ENCODE data around the gene PRKAB1. TPM values are rescaled to one million over a fixed set of nuclear protein-coding genes. Genes with fewer than 3 reads are reported as not detected.

Gene PRKAB1
- total and polyA plus RNA-seq, 9 of the 15 experiments (the other 6 are each of a cell fraction or from before 2014, with no cell fraction given), result 32.6 to 94.2 (median 63.8) TPM

DNA sequence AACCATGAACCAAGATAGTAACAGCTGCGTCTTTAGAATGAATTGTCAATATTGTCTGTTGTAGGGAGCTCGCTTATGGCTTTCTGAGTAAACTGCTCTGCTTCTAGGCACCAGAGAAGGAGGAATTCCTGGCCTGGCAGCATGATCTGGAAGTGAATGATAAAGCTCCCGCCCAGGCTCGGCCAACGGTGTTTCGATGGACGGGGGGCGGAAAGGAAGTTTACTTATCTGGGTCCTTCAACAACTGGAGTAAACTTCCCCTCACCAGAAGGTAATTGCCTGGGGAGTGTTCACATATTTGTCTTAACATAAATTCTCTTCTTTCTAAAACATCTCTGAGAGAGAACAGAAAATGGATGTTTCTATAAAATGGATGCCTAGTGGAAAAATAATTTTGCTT lies 4.3 kb downstream of the PRKAB1 start (continued):
- TF ChIP-seq CHCHD3 (CRISPR knock-in tag; IDR thresholded peaks at IDR 0.05) (no peak), MCM5 (IDR thresholded peaks at IDR 0.05; ENCODE audit: low read depth) (no peak), CREM (IDR thresholded peaks at IDR 0.05; ENCODE audit: low read depth) (0 out of 2 replicates have a peak, but pooled peaks have one; percentile 16), NCOA1 (IDR thresholded peaks at IDR 0.05; ENCODE audit: low read depth) (peak; percentile 38; the same call in 1 of the 2 replicates), YBX1 (IDR thresholded peaks at IDR 0.05) (no peak), CEBPB (tag; IDR thresholded peaks at IDR 0.05) (no peak), SOX6 (IDR thresholded peaks at IDR 0.05) (peak; percentile 57; the same call in 1 of the 2 replicates), ZNF79 (CRISPR knock-in tag; IDR thresholded peaks at IDR 0.05; ENCODE audit: low read depth) (no peak), TBL1XR1 (IDR thresholded peaks at IDR 0.05; ENCODE audit: low read length in 2 of 2) (peak in 1 of 2 experiments; percentile 32; a peak in 1 of 4 replicates), LEF1 (IDR thresholded peaks at IDR 0.05) (peak; percentile 48; the same call in 1 of the 2 replicates), EP400 (IDR thresholded peaks at IDR 0.05) (no peak), ZNF253 (CRISPR knock-in tag; conservative IDR thresholded peaks at IDR 0.05) (no peak)
- TF ChIP-seq, protein P1, sequence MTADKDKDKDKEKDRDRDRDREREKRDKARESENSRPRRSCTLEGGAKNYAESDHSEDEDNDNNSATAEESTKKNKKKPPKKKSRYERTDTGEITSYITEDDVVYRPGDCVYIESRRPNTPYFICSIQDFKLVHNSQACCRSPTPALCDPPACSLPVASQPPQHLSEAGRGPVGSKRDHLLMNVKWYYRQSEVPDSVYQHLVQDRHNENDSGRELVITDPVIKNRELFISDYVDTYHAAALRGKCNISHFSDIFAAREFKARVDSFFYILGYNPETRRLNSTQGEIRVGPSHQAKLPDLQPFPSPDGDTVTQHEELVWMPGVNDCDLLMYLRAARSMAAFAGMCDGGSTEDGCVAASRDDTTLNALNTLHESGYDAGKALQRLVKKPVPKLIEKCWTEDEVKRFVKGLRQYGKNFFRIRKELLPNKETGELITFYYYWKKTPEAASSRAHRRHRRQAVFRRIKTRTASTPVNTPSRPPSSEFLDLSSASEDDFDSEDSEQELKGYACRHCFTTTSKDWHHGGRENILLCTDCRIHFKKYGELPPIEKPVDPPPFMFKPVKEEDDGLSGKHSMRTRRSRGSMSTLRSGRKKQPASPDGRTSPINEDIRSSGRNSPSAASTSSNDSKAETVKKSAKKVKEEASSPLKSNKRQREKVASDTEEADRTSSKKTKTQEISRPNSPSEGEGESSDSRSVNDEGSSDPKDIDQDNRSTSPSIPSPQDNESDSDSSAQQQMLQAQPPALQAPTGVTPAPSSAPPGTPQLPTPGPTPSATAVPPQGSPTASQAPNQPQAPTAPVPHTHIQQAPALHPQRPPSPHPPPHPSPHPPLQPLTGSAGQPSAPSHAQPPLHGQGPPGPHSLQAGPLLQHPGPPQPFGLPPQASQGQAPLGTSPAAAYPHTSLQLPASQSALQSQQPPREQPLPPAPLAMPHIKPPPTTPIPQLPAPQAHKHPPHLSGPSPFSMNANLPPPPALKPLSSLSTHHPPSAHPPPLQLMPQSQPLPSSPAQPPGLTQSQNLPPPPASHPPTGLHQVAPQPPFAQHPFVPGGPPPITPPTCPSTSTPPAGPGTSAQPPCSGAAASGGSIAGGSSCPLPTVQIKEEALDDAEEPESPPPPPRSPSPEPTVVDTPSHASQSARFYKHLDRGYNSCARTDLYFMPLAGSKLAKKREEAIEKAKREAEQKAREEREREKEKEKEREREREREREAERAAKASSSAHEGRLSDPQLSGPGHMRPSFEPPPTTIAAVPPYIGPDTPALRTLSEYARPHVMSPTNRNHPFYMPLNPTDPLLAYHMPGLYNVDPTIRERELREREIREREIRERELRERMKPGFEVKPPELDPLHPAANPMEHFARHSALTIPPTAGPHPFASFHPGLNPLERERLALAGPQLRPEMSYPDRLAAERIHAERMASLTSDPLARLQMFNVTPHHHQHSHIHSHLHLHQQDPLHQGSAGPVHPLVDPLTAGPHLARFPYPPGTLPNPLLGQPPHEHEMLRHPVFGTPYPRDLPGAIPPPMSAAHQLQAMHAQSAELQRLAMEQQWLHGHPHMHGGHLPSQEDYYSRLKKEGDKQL (CRISPR knock-in tag; IDR thresholded peaks at IDR 0.05; ENCODE audit: borderline replicate concordance), result no peak
- TF ChIP-seq, protein P2, sequence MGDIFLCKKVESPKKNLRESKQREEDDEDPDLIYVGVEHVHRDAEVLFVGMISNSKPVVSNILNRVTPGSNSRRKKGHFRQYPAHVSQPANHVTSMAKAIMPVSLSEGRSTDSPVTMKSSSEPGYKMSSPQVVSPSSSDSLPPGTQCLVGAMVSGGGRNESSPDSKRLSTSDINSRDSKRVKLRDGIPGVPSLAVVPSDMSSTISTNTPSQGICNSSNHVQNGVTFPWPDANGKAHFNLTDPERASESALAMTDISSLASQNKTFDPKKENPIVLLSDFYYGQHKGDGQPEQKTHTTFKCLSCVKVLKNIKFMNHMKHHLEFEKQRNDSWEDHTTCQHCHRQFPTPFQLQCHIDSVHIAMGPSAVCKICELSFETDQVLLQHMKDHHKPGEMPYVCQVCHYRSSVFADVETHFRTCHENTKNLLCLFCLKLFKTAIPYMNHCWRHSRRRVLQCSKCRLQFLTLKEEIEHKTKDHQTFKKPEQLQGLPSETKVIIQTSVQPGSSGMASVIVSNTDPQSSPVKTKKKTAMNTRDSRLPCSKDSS (IDR thresholded peaks at IDR 0.05; ENCODE audit: low read depth, partially characterized antibody), result no peak
- TF ChIP-seq, protein P3, sequence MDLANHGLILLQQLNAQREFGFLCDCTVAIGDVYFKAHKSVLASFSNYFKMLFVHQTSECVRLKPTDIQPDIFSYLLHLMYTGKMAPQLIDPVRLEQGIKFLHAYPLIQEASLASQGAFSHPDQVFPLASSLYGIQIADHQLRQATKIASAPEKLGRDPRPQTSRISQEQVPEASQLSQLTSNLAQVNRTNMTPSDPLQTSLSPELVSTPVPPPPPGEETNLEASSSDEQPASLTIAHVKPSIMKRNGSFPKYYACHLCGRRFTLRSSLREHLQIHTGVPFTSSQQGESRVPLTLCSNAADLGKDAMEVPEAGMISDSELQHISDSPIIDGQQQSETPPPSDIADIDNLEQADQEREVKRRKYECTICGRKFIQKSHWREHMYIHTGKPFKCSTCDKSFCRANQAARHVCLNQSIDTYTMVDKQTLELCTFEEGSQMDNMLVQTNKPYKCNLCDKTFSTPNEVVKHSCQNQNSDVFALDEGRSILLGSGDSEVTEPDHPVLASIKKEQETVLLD (IDR thresholded peaks at IDR 0.05), result no peak
- TF ChIP-seq, protein P4, sequence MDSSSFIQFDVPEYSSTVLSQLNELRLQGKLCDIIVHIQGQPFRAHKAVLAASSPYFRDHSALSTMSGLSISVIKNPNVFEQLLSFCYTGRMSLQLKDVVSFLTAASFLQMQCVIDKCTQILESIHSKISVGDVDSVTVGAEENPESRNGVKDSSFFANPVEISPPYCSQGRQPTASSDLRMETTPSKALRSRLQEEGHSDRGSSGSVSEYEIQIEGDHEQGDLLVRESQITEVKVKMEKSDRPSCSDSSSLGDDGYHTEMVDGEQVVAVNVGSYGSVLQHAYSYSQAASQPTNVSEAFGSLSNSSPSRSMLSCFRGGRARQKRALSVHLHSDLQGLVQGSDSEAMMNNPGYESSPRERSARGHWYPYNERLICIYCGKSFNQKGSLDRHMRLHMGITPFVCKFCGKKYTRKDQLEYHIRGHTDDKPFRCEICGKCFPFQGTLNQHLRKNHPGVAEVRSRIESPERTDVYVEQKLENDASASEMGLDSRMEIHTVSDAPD (CRISPR knock-in tag; IDR thresholded peaks at IDR 0.05), result no peak
- TF ChIP-seq, protein P5, sequence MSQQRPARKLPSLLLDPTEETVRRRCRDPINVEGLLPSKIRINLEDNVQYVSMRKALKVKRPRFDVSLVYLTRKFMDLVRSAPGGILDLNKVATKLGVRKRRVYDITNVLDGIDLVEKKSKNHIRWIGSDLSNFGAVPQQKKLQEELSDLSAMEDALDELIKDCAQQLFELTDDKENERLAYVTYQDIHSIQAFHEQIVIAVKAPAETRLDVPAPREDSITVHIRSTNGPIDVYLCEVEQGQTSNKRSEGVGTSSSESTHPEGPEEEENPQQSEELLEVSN (IDR thresholded peaks at IDR 0.05; ENCODE audit: borderline replicate concordance in 1 of 2, extremely low read depth in 1 of 2, insufficient read depth in 1 of 2, insufficient read length in 1 of 2, low read depth in 1 of 2, low read length in 1 of 2, poor library complexity in 1 of 2, severe bottlenecking in 1 of 2), result peak in 1 of 2 experiments; percentile 65

Data from K562 (cell line).